A673 (cell line): ENCODE measurements around the gene NEO1. TPM values are rescaled to one million over a fixed set of nuclear protein-coding genes. Genes with fewer than 3 reads are reported as not detected.
"Not testable (repeated sequence)": the region's sequence is repeated elsewhere in the genome, so short reads cannot be mapped to it uniquely, and the experiment has no call there.

Experiments used
- BruUV-seq: library from RNA; stranded (reverse); fragments of 400-500 nt; replicated peaks from 2 replicates; lab custom pipeline; 2021; lab: Mats Ljungman, UMichigan
- CTCF ChIA-PET: fragments of 300-600 bp; sonication (Branson Sonifier 250); formaldehyde crosslinking; loops from one replicate; lab custom pipeline; 2022; ENCODE audit warnings: antibody characterized with exemption; lab: Charles Lee
- POLR2A ChIA-PET: fragments of 300-600 bp; sonication (Branson Sonifier 250); formaldehyde crosslinking; loops from one replicate; lab custom pipeline; 2022; ENCODE audit warnings: antibody characterized with exemption; ENCODE audit not compliant: low non-redundant PET; lab: Charles Lee
- DNase-seq: peaks from one replicate; pipeline ENCODE4 v3.0.0-alpha.2; 2015; ENCODE audit warnings: low spot score
- H3K27ac ChIP-seq: fragments of 200-600 bp; sonication (generic); 2 replicates; pipeline ENCODE4 v1.5.1; 2016; ENCODE audit warnings: mixed run types, low read depth, mild to moderate bottlenecking, mixed read lengths, antibody characterized with exemption, low read length; ENCODE audit not compliant: poor library complexity, severe bottlenecking
- H3K27me3 ChIP-seq: fragments of 200-600 bp; sonication (generic); replicated peaks from 2 replicates; pipeline ENCODE4 v1.6.1; 2017; ENCODE audit warnings: mixed run types, low read depth, mild to moderate bottlenecking, mixed read lengths, antibody characterized with exemption, low read length; ENCODE audit not compliant: insufficient read depth, poor library complexity
- H3K36me3 ChIP-seq: fragments of 200-600 bp; sonication (generic); 2 replicates; pipeline ENCODE4 v1.6.1; 2016; ENCODE audit warnings: mixed run types, mild to moderate bottlenecking, mixed read lengths, antibody characterized with exemption, low read length; ENCODE audit not compliant: insufficient read depth, poor library complexity, severe bottlenecking
- H3K4me1 ChIP-seq: fragments of 200-600 bp; sonication (generic); 2 replicates; pipeline ENCODE4 v1.6.1; 2017; ENCODE audit warnings: mixed run types, mild to moderate bottlenecking, mixed read lengths, antibody characterized with exemption, low read length; ENCODE audit not compliant: insufficient read depth, poor library complexity, severe bottlenecking
- H3K4me3 ChIP-seq: fragments of 200-600 bp; sonication (generic); 2 replicates; pipeline ENCODE4 v1.5.1; 2016; ENCODE audit warnings: low read depth, mixed run types, mild to moderate bottlenecking, mixed read lengths, low read length; ENCODE audit not compliant: poor library complexity, severe bottlenecking
- H3K9me3 ChIP-seq: fragments of 200-600 bp; sonication (generic); 2 replicates; pipeline ENCODE4 v1.6.1; 2016; ENCODE audit warnings: mixed run types, low read depth, mild to moderate bottlenecking, mixed read lengths, antibody characterized with exemption, low read length; ENCODE audit not compliant: poor library complexity, severe bottlenecking
- CTCF ChIP-seq: fragments of 300-800, 200-600 bp; sonication (generic); conservative IDR thresholded peaks from 2 replicates; pipeline ENCODE4 v1.5.1; 2017; ENCODE audit warnings: low read depth, mild to moderate bottlenecking, antibody characterized with exemption, low read length, moderate library complexity, mixed read lengths
- EZH2 ChIP-seq: fragments of 200-600 bp; sonication (generic); IDR thresholded peaks from 2 replicates; pipeline ENCODE4 v1.6.1; 2017; ENCODE audit warnings: borderline replicate concordance, low read depth, mild to moderate bottlenecking, mixed read lengths, antibody characterized with exemption, low read length; ENCODE audit not compliant: poor library complexity, severe bottlenecking
- intact Hi-C: fragments of 100-400 bp; cut with micrococcal nuclease; formaldehyde crosslinking; loops from one replicate; pipeline ENCODE4 v1.10.0; 2022; ENCODE audit not compliant: unreplicated experiment
- total RNA-seq: library from RNA; stranded (reverse); gene quantifications from 2 replicates; pipeline ENCODE4 v1.2.3, GENCODE V29; 2021

Gene NEO1
- total RNA-seq, 1 experiment from 2014 or later, result 72.6 TPM

GRCh38 chr15:73296609-73297353, 244.5 kb downstream of the NEO1 start:
- Histone ChIP-seq H3K27ac (peak overlapping the region; percentile 40), H3K4me1 (peaks cover 12% of the 10 kb centered on the region), H3K4me3 (no peak overlapping the region), H3K9me3 (no peaks in the 10 kb centered on the region), H3K36me3 (peaks cover 4% of the 10 kb centered on the region), H3K27me3 (no peaks in the 10 kb centered on the region)
- intact Hi-C loops, result no loop called here
- no TSS peak for BruUV-seq
- ChIA-PET POLR2A (interaction anchor here (0.7 kb wide), 1 partner anchor 1333 kb away, joined by 3 read pairs; no protein-coding TSS in a partner anchor), CTCF (no interaction called here)
- no peak for DNase-seq
- no peak for TF ChIP-seq EZH2
- no peak for TF ChIP-seq CTCF

DNA sequence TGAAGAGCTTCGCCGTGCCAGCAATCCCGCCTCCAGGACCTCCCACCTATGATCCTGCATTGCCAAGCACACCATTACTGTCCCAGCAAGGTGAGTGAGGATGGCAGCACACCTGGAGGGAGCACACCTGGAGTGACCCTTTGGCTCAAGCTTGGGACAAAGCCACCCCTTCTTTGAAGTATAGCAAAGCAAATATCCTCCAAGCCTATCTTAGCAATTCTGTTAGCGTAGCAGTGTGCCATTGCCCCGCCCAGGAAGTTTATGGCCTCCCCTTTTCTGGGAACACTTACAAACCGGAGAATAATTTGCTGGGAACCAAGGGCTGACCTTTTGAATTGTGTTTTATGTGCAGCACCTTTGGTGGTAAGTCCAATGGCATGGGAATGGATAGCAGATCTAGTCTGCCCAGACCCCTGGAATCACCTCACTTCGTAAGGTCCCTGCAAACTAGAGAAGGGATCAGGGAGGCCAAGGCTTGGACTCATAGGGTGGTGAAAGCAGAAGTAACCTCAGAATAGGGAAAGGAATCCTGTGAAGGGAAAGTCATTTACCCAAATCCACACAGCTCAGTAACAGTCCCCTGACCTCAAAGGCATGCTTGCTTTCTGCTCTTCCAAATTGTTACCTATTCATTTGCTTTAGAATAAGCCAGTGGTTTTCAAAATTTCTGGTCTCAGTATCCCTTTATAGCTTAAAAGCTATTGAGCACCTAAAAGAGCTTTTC, 246.4 kb downstream of the NEO1 start:
- POLR2A ChIA-PET, result no interaction called here
- H3K4me3 ChIP-seq, result no peak overlapping the region
- BruUV-seq, result no TSS peak
- peaks cover 4% of the 10 kb centered on the region for H3K36me3 ChIP-seq
- intact Hi-C loops, result no loop called here
- H3K4me1 ChIP-seq, result peaks cover 12% of the 10 kb centered on the region
- no peaks in the 10 kb centered on the region for H3K9me3 ChIP-seq
- CTCF ChIA-PET, result no interaction called here
- TF ChIP-seq CTCF, result no peak
- no peak for TF ChIP-seq EZH2
- H3K27ac ChIP-seq, result no peak overlapping the region
- H3K27me3 ChIP-seq, result no peaks in the 10 kb centered on the region
- DNase-seq, result no peak

DNA sequence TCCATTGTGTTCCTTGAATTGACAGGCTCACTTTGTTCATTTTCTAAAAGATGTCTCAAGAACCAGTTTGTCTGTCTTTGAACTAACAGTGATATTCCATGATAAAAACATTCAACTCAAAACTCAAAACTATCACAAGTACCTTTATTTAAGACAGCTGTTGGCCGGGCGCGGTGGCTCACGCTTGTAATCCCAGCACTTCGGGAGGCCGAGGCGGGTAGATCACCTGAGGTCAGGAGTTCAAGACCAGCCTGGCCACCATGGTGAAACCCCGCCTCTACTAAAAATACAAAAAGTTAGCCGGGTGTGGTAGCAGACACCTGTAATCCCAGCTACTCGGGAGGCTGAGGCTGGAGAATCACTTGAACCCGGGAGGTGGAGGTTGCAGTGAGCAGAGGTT, 248.0 kb downstream of the NEO1 start:
- H3K4me3 ChIP-seq, BruUV-seq, POLR2A ChIA-PET, intact Hi-C loops, CTCF ChIA-PET, H3K9me3 ChIP-seq, H3K36me3 ChIP-seq, H3K27me3 ChIP-seq, DNase-seq, H3K27ac ChIP-seq: not testable (repeated sequence)
- H3K4me1 ChIP-seq, result peaks cover 12% of the 10 kb centered on the region
